HG02852 (cell line): ENCODE data around the gene KAT8.

Experiments used
- ATAC-seq: cut with Tn5 transposase; IDR thresholded peaks from one replicate; pipeline ENCODE4 v1.9.1; 2021; ENCODE audit warnings: mild to moderate bottlenecking, moderate library complexity; ENCODE audit not compliant: unreplicated experiment

Gene KAT8

DNA sequence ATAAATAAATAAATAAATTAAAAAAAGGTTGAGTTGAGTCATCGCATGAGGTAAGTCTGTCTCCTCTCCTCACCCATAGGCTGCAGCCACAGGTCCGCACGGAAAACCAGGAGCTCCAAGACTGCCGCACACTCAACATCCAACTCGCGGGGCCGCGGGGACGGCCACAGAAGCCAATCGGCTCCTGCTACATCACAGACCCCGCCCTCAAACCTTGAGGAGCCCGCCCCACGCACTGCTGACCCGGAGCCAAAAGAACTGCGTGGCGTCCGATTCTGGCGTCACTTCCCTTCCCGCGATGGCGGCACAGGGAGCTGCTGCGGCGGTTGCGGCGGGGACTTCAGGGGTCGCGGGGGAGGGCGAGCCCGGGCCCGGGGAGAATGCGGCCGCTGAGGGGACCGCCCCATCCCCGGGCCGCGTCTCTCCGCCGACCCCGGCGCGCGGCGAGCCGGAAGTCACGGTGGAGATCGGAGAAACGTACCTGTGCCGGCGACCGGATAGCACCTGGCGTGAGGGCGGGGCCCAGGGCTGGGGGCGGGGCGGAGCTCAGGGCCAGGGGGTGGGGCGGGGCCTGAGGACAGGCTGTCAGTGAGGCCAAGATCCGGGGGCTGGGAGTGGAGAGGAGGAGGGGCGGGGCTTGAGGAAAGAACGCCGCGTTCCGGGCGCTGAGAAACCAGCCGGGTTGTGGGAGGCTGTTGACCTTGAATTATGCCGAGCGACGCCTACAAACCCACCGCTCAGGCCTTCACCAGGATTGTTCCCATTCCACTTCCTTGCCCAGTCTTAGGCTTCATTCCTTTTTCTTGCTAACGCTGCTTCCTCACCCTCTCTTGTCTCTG lies at the start of gene KAT8:
KAT8 (plus strand) TSS at position 281 of the 839 bp plus-strand sequence; CDS start at position 299, 18 bp downstream.
- ATAC-seq, result peak; percentile 90

GRCh38 chr16:31071861-31072260 lies 45.6 kb upstream of the KAT8 start:
- ATAC-seq, result no peak

DNA sequence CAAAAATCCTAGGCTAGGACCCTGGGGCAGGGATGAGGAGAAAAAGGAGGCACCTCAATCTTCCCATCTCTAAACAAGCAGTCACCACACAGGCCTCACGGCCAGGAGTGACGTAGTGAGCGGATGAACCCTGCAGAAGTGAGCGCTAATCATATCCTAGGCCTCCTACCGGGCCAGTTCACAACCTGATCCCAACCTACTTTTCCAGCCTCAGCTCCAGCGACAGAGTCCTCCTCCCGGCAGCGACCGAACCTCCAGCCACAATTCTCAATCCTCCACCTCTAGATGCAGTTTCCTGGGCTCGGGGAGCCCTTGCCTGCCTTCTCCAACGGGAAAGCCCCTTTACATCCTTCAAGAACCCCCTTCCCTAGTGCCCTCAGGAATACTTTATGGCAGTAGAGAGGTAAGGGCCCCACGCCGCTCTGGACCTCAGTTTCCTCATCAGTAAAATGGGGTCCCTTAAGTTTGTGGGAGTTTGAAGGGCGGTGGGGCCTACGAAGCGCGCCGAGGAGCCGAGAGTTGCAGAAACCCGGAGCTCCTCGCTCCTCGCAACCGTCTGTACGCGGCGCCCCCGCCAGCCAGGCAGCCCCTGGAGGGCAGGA lies 44.8 kb upstream of the KAT8 start:
- ATAC-seq, result no peak

- ATAC-seq, result peak; percentile 46
These were observed 44.1 kb upstream of the KAT8 start for GRCh38 chr16:31073142-31073969.

- ATAC-seq, result peak; percentile 74
These were observed 43.3 kb upstream of the KAT8 start, which contains the start of the genes ZNF646 and ZNF668 for GRCh38 chr16:31073970-31074813. ZNF646 (plus strand) TSS chr16:31074422; CDS start chr16:31076325, 1,903 bp downstream. ZNF668 (minus strand) TSS chr16:31074240; CDS start chr16:31064459, 9,781 bp downstream.

DNA sequence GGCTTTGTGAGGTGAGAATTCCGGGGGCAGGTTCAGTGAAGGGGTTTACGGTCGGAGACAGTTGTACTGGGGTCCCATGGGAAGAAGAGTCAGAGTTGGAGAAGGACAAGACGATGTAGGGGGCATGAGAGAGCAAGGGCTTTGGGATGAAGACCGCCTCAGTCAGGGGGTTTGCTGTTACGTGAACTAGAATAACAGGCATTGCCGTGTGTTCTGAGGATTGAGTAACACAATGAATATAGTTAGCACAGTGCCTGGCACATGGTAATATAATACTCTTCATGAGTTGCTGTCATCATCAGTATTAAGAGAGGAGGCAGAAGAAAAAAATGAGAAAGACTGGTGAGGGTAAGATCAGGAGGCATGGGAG lies 42.7 kb upstream of the KAT8 start:
- ATAC-seq, result no peak

- no peak for ATAC-seq
These were observed 41.1 kb upstream of the KAT8 start for GRCh38 chr16:31076319-31076718.

GRCh38 chr16:31077024-31077423 lies 40.4 kb upstream of the KAT8 start:
- ATAC-seq, result no peak

DNA sequence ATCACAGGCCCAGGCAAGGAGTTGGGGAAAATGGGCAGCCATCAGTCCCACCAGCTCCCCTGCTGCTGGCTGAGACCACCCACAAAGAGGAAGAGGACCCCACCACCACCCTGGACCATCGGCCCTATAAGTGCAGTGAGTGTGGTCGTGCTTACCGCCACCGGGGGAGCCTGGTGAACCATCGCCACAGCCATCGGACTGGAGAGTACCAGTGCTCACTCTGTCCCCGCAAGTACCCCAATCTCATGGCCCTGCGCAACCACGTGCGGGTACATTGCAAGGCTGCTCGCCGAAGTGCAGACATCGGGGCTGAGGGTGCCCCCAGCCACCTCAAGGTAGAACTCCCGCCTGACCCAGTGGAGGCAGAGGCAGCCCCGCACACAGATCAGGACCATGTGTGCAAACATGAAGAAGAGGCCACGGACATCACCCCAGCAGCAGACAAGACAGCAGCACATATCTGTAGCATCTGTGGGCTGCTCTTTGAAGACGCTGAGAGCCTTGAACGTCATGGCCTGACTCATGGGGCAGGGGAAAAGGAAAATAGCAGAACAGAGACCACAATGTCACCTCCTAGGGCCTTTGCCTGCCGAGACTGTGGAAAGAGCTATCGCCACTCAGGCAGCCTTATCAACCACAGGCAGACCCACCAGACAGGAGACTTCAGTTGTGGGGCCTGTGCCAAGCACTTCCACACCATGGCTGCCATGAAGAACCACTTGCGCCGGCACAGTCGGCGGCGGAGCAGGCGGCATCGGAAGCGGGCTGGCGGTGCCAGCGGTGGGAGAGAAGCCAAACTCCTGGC lies 39.7 kb upstream of the KAT8 start:
- ATAC-seq, result no peak

DNA sequence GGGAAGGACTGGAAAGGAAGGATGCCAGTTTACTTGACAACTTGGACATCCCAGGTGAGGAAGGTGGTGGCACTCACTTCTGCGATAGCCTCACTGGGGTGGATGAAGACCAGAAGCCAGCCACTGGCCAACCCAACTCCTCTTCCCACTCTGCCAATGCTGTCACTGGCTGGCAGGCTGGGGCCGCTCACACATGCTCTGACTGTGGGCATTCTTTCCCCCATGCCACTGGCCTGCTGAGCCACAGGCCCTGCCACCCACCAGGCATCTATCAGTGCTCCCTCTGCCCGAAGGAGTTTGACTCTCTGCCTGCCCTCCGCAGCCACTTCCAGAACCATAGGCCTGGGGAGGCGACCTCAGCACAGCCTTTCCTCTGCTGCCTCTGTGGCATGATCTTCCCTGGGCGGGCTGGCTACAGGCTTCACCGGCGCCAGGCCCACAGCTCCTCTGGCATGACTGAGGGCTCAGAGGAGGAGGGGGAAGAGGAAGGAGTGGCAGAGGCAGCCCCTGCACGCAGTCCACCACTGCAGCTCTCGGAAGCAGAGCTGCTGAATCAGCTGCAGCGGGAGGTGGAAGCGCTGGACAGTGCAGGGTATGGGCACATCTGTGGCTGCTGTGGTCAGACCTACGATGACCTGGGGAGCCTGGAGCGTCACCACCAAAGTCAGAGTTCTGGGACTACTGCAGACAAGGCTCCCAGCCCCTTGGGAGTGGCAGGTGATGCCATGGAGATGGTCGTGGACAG lies 38.7 kb upstream of the KAT8 start:
- no peak for ATAC-seq

DNA sequence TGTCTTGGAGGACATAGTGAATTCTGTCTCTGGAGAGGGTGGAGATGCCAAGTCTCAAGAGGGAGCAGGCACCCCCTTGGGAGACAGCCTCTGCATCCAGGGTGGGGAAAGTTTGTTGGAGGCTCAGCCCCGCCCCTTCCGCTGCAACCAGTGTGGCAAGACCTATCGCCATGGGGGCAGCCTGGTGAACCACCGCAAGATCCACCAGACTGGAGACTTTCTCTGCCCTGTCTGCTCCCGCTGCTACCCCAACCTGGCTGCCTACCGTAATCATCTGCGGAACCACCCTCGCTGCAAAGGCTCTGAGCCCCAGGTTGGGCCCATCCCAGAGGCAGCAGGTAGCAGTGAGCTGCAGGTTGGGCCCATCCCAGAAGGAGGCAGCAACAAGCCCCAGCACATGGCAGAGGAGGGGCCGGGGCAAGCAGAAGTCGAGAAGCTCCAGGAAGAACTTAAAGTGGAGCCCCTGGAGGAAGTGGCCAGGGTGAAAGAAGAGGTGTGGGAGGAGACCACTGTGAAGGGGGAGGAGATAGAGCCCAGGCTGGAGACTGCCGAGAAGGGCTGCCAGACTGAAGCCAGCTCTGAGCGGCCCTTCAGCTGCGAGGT lies 38.0 kb upstream of the KAT8 start:
- no peak for ATAC-seq

- no peak for ATAC-seq
These were observed 37.3 kb upstream of the KAT8 start for GRCh38 chr16:31080035-31080629.

DNA sequence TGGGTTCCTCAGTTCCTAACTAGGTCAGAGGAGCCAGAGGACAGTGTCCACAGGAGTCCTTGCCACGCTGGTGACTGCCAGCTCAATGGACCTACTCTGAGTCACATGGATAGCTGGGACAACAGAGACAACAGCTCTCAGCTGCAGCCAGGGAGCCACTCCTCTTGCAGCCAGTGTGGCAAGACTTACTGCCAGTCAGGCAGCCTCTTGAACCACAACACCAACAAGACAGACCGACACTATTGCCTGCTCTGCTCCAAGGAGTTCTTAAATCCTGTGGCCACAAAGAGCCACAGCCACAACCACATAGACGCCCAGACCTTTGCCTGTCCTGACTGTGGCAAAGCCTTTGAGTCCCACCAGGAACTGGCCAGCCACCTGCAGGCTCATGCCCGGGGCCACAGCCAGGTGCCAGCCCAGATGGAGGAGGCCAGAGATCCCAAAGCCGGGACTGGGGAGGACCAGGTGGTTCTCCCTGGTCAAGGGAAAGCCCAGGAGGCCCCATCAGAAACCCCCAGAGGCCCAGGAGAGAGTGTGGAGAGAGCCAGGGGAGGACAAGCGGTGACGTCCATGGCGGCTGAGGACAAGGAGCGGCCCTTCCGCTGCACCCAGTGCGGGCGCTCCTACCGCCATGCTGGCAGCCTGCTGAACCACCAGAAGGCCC lies 36.6 kb upstream of the KAT8 start:
- ATAC-seq, result no peak

- ATAC-seq, result no peak
These were observed 35.8 kb upstream of the KAT8 start for GRCh38 chr16:31081428-31082351.

GRCh38 chr16:31082368-31083045 lies 35.0 kb upstream of the KAT8 start:
- ATAC-seq, result no peak

- ATAC-seq, result no peak
These were observed 34.4 kb upstream of the KAT8 start for GRCh38 chr16:31083081-31083480.
